PC-3 (cell line): Measurements from ENCODE around the gene ZC3H14. TPM values are rescaled to one million over a fixed set of nuclear protein-coding genes. Genes with fewer than 3 reads are reported as not detected.
A peak's percentile ranks its signal among the peaks of the same experiment; 100 is the strongest.

Experiments
- ATAC-seq: fragments of 200-7000 bp; cut with Tn5 transposase; 2 replicates; pipeline ENCODE4 v1.9.1; 2020; ENCODE audit warnings: mild to moderate bottlenecking, moderate library complexity
- BruUV-seq: library from RNA; stranded (reverse); fragments of 400-500 nt; replicated peaks from 2 replicates; lab custom pipeline; 2021; lab: Mats Ljungman, UMichigan
- CTCF ChIA-PET: fragments of 300-600 bp; sonication (Branson Sonifier 250); formaldehyde crosslinking; loops from one replicate; lab custom pipeline; 2022; ENCODE audit warnings: antibody characterized with exemption; lab: Charles Lee
- POLR2A ChIA-PET: fragments of 300-600 bp; sonication (Branson Sonifier 250); formaldehyde crosslinking; loops from one replicate; lab custom pipeline; 2022; ENCODE audit warnings: antibody characterized with exemption; ENCODE audit not compliant: unreplicated experiment; lab: Charles Lee
- DNase-seq: peaks from one replicate; pipeline ENCODE4 v3.0.0-alpha.2; 2015
- H2AFZ ChIP-seq: fragments of 300-600 bp; sonication (generic); 2 replicates; pipeline ENCODE4 v1.6.0; 2016; ENCODE audit warnings: antibody characterized with exemption, low read length
- H3F3A ChIP-seq: fragments of 300-600 bp; sonication (generic); one replicate; pipeline ENCODE4 v1.6.0; 2017; ENCODE audit warnings: antibody characterized with exemption, low read length, control low read depth, mild to moderate bottlenecking; ENCODE audit not compliant: unreplicated experiment
- H3K27ac ChIP-seq: fragments of 300-600 bp; sonication (generic); 2 replicates; pipeline ENCODE4 v1.5.1; 2016; ENCODE audit warnings: mild to moderate bottlenecking, low read length
- H3K27me3 ChIP-seq: fragments of 300-600 bp; sonication (generic); 2 replicates; pipeline ENCODE4 v1.6.1; 2016; ENCODE audit warnings: low read length, mixed read lengths
- H3K36me3 ChIP-seq: fragments of 300-600 bp; sonication (generic); 2 replicates; pipeline ENCODE4 v1.6.1; 2016; ENCODE audit warnings: low read depth, mixed run types, low read length, mixed read lengths
- H3K4me1 ChIP-seq: fragments of 300-600 bp; sonication (generic); 2 replicates; pipeline ENCODE4 v1.5.1; 2016; ENCODE audit warnings: low read length; ENCODE audit not compliant: insufficient read depth
- H3K4me2 ChIP-seq: fragments of 300-600 bp; sonication (generic); 2 replicates; pipeline ENCODE4 v1.6.0; 2016; ENCODE audit warnings: low read length
- H3K4me3 ChIP-seq: fragments of 300-600 bp; sonication (generic); 2 replicates; pipeline ENCODE4 v1.5.1; 2016; ENCODE audit warnings: mild to moderate bottlenecking, low read length, mixed read lengths
- H3K79me2 ChIP-seq: fragments of 300-600 bp; sonication (generic); 2 replicates; pipeline ENCODE4 v1.6.1; 2017; ENCODE audit warnings: low read length, mixed read lengths
- H3K9ac ChIP-seq: fragments of 300-600 bp; sonication (generic); 2 replicates; pipeline ENCODE4 v1.6.0; 2016; ENCODE audit warnings: mild to moderate bottlenecking, low read length
- H3K9me2 ChIP-seq: fragments of 300-600 bp; sonication (generic); replicated peaks from 2 replicates; pipeline ENCODE4 v1.6.1; 2016; ENCODE audit warnings: mixed run types, low read length, mixed read lengths
- H3K9me3 ChIP-seq: fragments of 300-600 bp; sonication (generic); 2 replicates; pipeline ENCODE4 v1.6.1; 2016; ENCODE audit warnings: low read length, mixed read lengths
- H4K20me1 ChIP-seq: fragments of 300-600 bp; sonication (generic); 2 replicates; pipeline ENCODE4 v1.6.1; 2016; ENCODE audit warnings: low read length, mixed read lengths
- CTCF ChIP-seq: fragments of 300-600 bp; sonication (generic); conservative IDR thresholded peaks from 2 replicates; pipeline ENCODE4 v1.5.1; 2017; ENCODE audit warnings: antibody characterized with exemption, low read depth, mild to moderate bottlenecking, low read length
- EZH2 ChIP-seq: fragments of 300-600 bp; sonication (generic); IDR thresholded peaks from one replicate; pipeline ENCODE4 v1.6.1; 2017; ENCODE audit warnings: antibody characterized with exemption, mild to moderate bottlenecking, low read length; ENCODE audit not compliant: unreplicated experiment
- EZH2phosphoT487 ChIP-seq: fragments of 300-600 bp; sonication (generic); IDR thresholded peaks from 2 replicates; pipeline ENCODE4 v1.6.1; 2018; ENCODE audit warnings: mild to moderate bottlenecking, antibody characterized with exemption, low read length, borderline replicate concordance
- intact Hi-C: fragments of 100-400 bp; cut with micrococcal nuclease; formaldehyde crosslinking; loops from 2 replicates; pipeline ENCODE4 v1.9.0; 2023
- total RNA-seq: library from RNA; depleted of rRNA; stranded (reverse); fragments of >200 nt; gene quantifications from 2 replicates; pipeline ENCODE4 v1.2.3, GENCODE V29; 2014

Gene ZC3H14
- total RNA-seq, 1 experiment from 2014 or later = 58.2 TPM

GRCh38 chr14:88613552-88614010 is 50.7 kb downstream of the ZC3H14 start:
- DNase-seq (peak; percentile 89), ATAC-seq (peak; percentile 83)
- H3K79me2 ChIP-seq = no peaks in the 10 kb centered on the region
- H3K9me3 ChIP-seq = no peaks in the 10 kb centered on the region
- H3K36me3 ChIP-seq = peaks cover 52% of the 10 kb centered on the region
- POLR2A ChIA-PET = no interaction called here
- no peak overlapping the region for H2AFZ ChIP-seq
- H4K20me1 ChIP-seq = peaks cover 21% of the 10 kb centered on the region; the same call in 1 of the 2 replicates
- TF ChIP-seq EZH2 = no peak
- no peak for TF ChIP-seq EZH2phosphoT487
- no peak for TF ChIP-seq CTCF
- no TSS peak for BruUV-seq
- intact Hi-C loops = loop anchor here (2.0 kb wide), 1 partner anchor 37 kb away; no protein-coding TSS in a partner anchor
- CTCF ChIA-PET = interaction anchor here (0.5 kb wide), 1 partner anchor 114 kb away, joined by 3 read pairs; no protein-coding TSS in a partner anchor
- peak overlapping the region; percentile 65 for H3K27ac ChIP-seq
- H3K9me2 ChIP-seq = no peaks in the 10 kb centered on the region
- H3K4me3 ChIP-seq = no peak overlapping the region
- H3K27me3 ChIP-seq = no peaks in the 10 kb centered on the region
- peaks cover 24% of the 10 kb centered on the region for H3F3A ChIP-seq
- no peak overlapping the region for H3K9ac ChIP-seq
- peak overlapping the region; percentile 65 for H3K4me2 ChIP-seq
- H3K4me1 ChIP-seq = peaks cover 39% of the 10 kb centered on the region

- TF ChIP-seq EZH2 = no peak
- TF ChIP-seq CTCF = no peak
- TF ChIP-seq EZH2phosphoT487 = no peak
- H3K9ac ChIP-seq = no peak overlapping the region
- POLR2A ChIA-PET = no interaction called here
- H3K9me2 ChIP-seq = no peaks in the 10 kb centered on the region
- BruUV-seq = no TSS peak
- no peaks in the 10 kb centered on the region for H3K79me2 ChIP-seq
- H3K4me1 ChIP-seq = peaks cover 39% of the 10 kb centered on the region
- CTCF ChIA-PET = no interaction called here
- intact Hi-C loops = no loop called here
- H3K27ac ChIP-seq = peak overlapping the region; percentile 65
- DNase-seq = peak; percentile 57
- H4K20me1 ChIP-seq = peaks cover 21% of the 10 kb centered on the region; the same call in 1 of the 2 replicates
- peak; percentile 14; the same call in 1 of the 2 replicates for ATAC-seq
- H3K4me3 ChIP-seq = peak overlapping the region; percentile 1; the same call in 1 of the 2 replicates
- peak overlapping the region; percentile 65 for H3K4me2 ChIP-seq
- no peaks in the 10 kb centered on the region for H3K9me3 ChIP-seq
- H3F3A ChIP-seq = peaks cover 24% of the 10 kb centered on the region
- H2AFZ ChIP-seq = no peak overlapping the region
- H3K36me3 ChIP-seq = peaks cover 48% of the 10 kb centered on the region
- H3K27me3 ChIP-seq = no peaks in the 10 kb centered on the region
These were observed 51.5 kb downstream of the ZC3H14 start for GRCh38 chr14:88614218-88614907.

GRCh38 chr14:88616697-88617096 is 53.9 kb downstream of the ZC3H14 start:
- TF ChIP-seq CTCF (no peak), EZH2 (no peak)
- Histone ChIP-seq H3K4me3 (no peak overlapping the region), H3K4me1 (peaks cover 34% of the 10 kb centered on the region), H3K27me3 (no peaks in the 10 kb centered on the region), H3K9me2 (no peaks in the 10 kb centered on the region), H3K36me3 (peaks cover 27% of the 10 kb centered on the region), H3K9ac (no peak overlapping the region), H3K9me3 (no peaks in the 10 kb centered on the region), H3F3A (peaks cover 21% of the 10 kb centered on the region), H3K79me2 (no peaks in the 10 kb centered on the region), H4K20me1 (peaks cover 15% of the 10 kb centered on the region; the same call in 1 of the 2 replicates), H3K4me2 (no peak overlapping the region), H2AFZ (no peak overlapping the region), H3K27ac (no peak overlapping the region)
- ChIA-PET CTCF (no interaction called here), POLR2A (no interaction called here)
- ATAC-seq (no peak), DNase-seq (no peak)
- intact Hi-C loops = no loop called here
- BruUV-seq = no TSS peak
